HL-60 (cell line): Measurements from ENCODE around the gene COQ3.

Source experiments
- DNase-seq, 2 experiments: peaks; one replicate each; pipeline ENCODE4 v3.0.0-alpha.2; 2010 to 2020; ENCODE audit warnings: low read depth in 1 of 2, low spot score in 1 of 2
- H3K27ac ChIP-seq: fragments of 250-450 bp; sonication (Bioruptor Pico); replicated peaks from 2 replicates; pipeline ENCODE4 v1.5.1; 2020; ENCODE audit warnings: mild to moderate bottlenecking, moderate library complexity
- H3K27me3 ChIP-seq: fragments of 250-450 bp; sonication (Bioruptor Pico); 2 replicates; pipeline ENCODE4 v1.5.1; 2021; ENCODE audit warnings: mild to moderate bottlenecking, moderate library complexity; ENCODE audit not compliant: insufficient read depth, poor library complexity, severe bottlenecking
- H3K4me3 ChIP-seq: replicated peaks from 2 replicates; pipeline ENCODE4 v1.5.1; 2011; ENCODE audit warnings: mild to moderate bottlenecking, control low read depth, low read length; ENCODE audit not compliant: insufficient read depth
- CTCF ChIP-seq: IDR thresholded peaks from one replicate; pipeline ENCODE4 v1.5.1; 2011; ENCODE audit warnings: low read length, control low read depth, inconsistent platforms; ENCODE audit not compliant: insufficient read depth
- GABPA ChIP-seq: IDR thresholded peaks from 2 replicates; pipeline ENCODE4 v1.6.1; 2012; ENCODE audit warnings: low read depth
- POLR2AphosphoS5 ChIP-seq: IDR thresholded peaks from 2 replicates; pipeline ENCODE4 v1.6.1; 2012; ENCODE audit warnings: low read depth
- REST ChIP-seq: IDR thresholded peaks from 2 replicates; pipeline ENCODE4 v1.6.1; 2012; ENCODE audit warnings: low read depth; ENCODE audit not compliant: insufficient replicate concordance
- SPI1 ChIP-seq: IDR thresholded peaks from 2 replicates; pipeline ENCODE4 v1.6.1; 2012; ENCODE audit warnings: low read depth, mild to moderate bottlenecking, borderline replicate concordance
- long read RNA-seq: library from polyadenylated mRNA; unstranded; transcript quantifications from one replicate; pipeline ENCODE4 v2.0.0, GENCODE V29; 2020

Gene COQ3
- long read RNA-seq, transcript COQ3-201 (7 exons, 1,335 nt) = major isoform, 33 of 43 reads
- long read RNA-seq, partial matches to known transcripts = 1 of 43 reads
- long read RNA-seq, other reads (novel, unspliced or antisense) = 9 of 43 reads

- peak within 1 kb of the TSS; percentile 91 for H3K27ac ChIP-seq
- peak within 1 kb of the TSS; percentile 71 for H3K4me3 ChIP-seq
- TF ChIP-seq REST (no peak), CTCF (no peak), POLR2AphosphoS5 (0 out of 2 replicates have a peak, but pooled peaks have one; percentile 55), SPI1 (no peak), GABPA (peak; percentile 91)
- peak; percentile 25 to 57 for DNase-seq
- H3K27me3 ChIP-seq = no peaks in the 10 kb centered on the region
Measured at GRCh38 chr6:99393698-99394531, at the start of gene COQ3. Gene COQ3, minus strand, starts transcription at chr6:99394195. Its CDS starts 16 bp downstream, at chr6:99394179.

- Histone ChIP-seq H3K27me3 (no peaks in the 10 kb centered on the region), H3K4me3 (no peak overlapping the region), H3K27ac (no peak overlapping the region)
- DNase-seq = no peak
- TF ChIP-seq POLR2AphosphoS5 (no peak), SPI1 (no peak), REST (no peak), CTCF (peak; percentile 39), GABPA (no peak)
Measured at GRCh38 chr6:99434702-99435530, 40.9 kb upstream of the COQ3 start.

GRCh38 chr6:99432877-99433276 lies 38.9 kb upstream of the COQ3 start:
- DNase-seq = no peak
- TF ChIP-seq POLR2AphosphoS5 = no peak
- no peak for TF ChIP-seq REST
- TF ChIP-seq SPI1 = no peak
- TF ChIP-seq CTCF = no peak
- TF ChIP-seq GABPA = no peak

More at GRCh38 chr6:99432877-99433276, 38.9 kb upstream of the COQ3 start:
- H3K27ac ChIP-seq = no peak overlapping the region
- no peak overlapping the region for H3K4me3 ChIP-seq
- H3K27me3 ChIP-seq = no peaks in the 10 kb centered on the region
